ENCODE data around the gene ANTXR1. TPM values are rescaled to one million over a fixed set of nuclear protein-coding genes. Genes with fewer than 3 reads are reported as not detected.

ANTXR1 gene
- total and polyA plus RNA-seq, 2 donors from 2014 or later, result 7.0 to 42.6 TPM

- Histone ChIP-seq H3K4me3 (ENCODE audit: low read length in 3 of 3) (no peak overlapping the region), H3K27me3 (ENCODE audit: control insufficient read depth, insufficient read depth, low read length) (no peaks in the 10 kb centered on the region), H3K27ac (ENCODE audit: low read depth in 2 of 2, low read length in 2 of 2) (no peak overlapping the region), H3K36me3 (ENCODE audit: control insufficient read depth in 2 of 3, insufficient read depth in 3 of 3, low read length in 3 of 3) (no peaks in the 10 kb centered on the region), H3K9ac (ENCODE audit: low read length in 3 of 3) (no peak overlapping the region), H3K9me3 (ENCODE audit: control insufficient read depth in 2 of 3, insufficient read depth in 1 of 3, low read length in 3 of 3) (no peaks in the 10 kb centered on the region), H3K4me1 (ENCODE audit: control insufficient read depth in 2 of 3, insufficient read depth in 2 of 3, low read depth in 1 of 3, low read length in 3 of 3) (no peaks in the 10 kb centered on the region)
- TF ChIP-seq CTCF (IDR thresholded peaks at IDR 0.05; ENCODE audit: borderline replicate concordance, extremely low read depth, insufficient read depth), result no peak
- DNase-seq (no peak), FAIRE-seq (no peak)
- intact Hi-C loops (cut with DNase I), result no loop called here
These were observed 118.5 kb downstream of the ANTXR1 start for GRCh38 chr2:69131452-69131851.

- no peak overlapping the region for H3K9ac ChIP-seq (ENCODE audit: low read length in 3 of 3)
- TF ChIP-seq CTCF (IDR thresholded peaks at IDR 0.05; ENCODE audit: borderline replicate concordance, extremely low read depth, insufficient read depth), result no peak
- no peaks in the 10 kb centered on the region for H3K27me3 ChIP-seq (ENCODE audit: control insufficient read depth, insufficient read depth, low read length)
- FAIRE-seq, result no peak
- intact Hi-C loops (cut with DNase I), result no loop called here
- no peaks in the 10 kb centered on the region for H3K4me1 ChIP-seq (ENCODE audit: control insufficient read depth in 2 of 3, insufficient read depth in 2 of 3, low read depth in 1 of 3, low read length in 3 of 3)
- H3K27ac ChIP-seq (ENCODE audit: low read depth in 2 of 2, low read length in 2 of 2), result no peak overlapping the region
- DNase-seq, result no peak
- no peaks in the 10 kb centered on the region for H3K36me3 ChIP-seq (ENCODE audit: control insufficient read depth in 2 of 3, insufficient read depth in 3 of 3, low read length in 3 of 3)
- no peak overlapping the region for H3K4me3 ChIP-seq (ENCODE audit: low read length in 3 of 3)
- no peaks in the 10 kb centered on the region for H3K9me3 ChIP-seq (ENCODE audit: control insufficient read depth in 2 of 3, insufficient read depth in 1 of 3, low read length in 3 of 3)
These were observed 119.2 kb downstream of the ANTXR1 start for GRCh38 chr2:69131983-69132675.

GRCh38 chr2:69132960-69133590 is 120.1 kb downstream of the ANTXR1 start:
- Histone ChIP-seq H3K9ac (ENCODE audit: low read length in 3 of 3) (no peak overlapping the region), H3K27ac (ENCODE audit: low read depth in 2 of 2, low read length in 2 of 2) (no peak overlapping the region), H3K9me3 (ENCODE audit: control insufficient read depth in 2 of 3, insufficient read depth in 1 of 3, low read length in 3 of 3) (no peaks in the 10 kb centered on the region), H3K4me3 (ENCODE audit: low read length in 3 of 3) (no peak overlapping the region), H3K36me3 (ENCODE audit: control insufficient read depth in 2 of 3, insufficient read depth in 3 of 3, low read length in 3 of 3) (no peaks in the 10 kb centered on the region), H3K27me3 (ENCODE audit: control insufficient read depth, insufficient read depth, low read length) (no peaks in the 10 kb centered on the region), H3K4me1 (ENCODE audit: control insufficient read depth in 2 of 3, insufficient read depth in 2 of 3, low read depth in 1 of 3, low read length in 3 of 3) (no peaks in the 10 kb centered on the region)
- DNase-seq (no peak), FAIRE-seq (no peak)
- intact Hi-C loops (cut with DNase I), result no loop called here
- no peak for TF ChIP-seq CTCF (IDR thresholded peaks at IDR 0.05; ENCODE audit: borderline replicate concordance, extremely low read depth, insufficient read depth)
